GM12878 (cell line): ENCODE data around the gene HIPK4. TPM values are rescaled to one million over a fixed set of nuclear protein-coding genes. Genes with fewer than 3 reads are reported as not detected.

Source experiments
- ATAC-seq: fragments of 200-7000 bp; cut with Tn5 transposase; 3 replicates; pipeline ENCODE4 v1.9.1; 2020; ENCODE audit warnings: mild to moderate bottlenecking, moderate library complexity
- BruUV-seq: library from RNA; stranded (reverse); fragments of 400-500 nt; replicated peaks from 2 replicates; lab custom pipeline; 2021; lab: Mats Ljungman, UMichigan
- CTCF ChIA-PET: fragments of 300-600 bp; sonication (Branson Sonifier 250); formaldehyde crosslinking; extraction: SDS; loops from one replicate; lab custom pipeline; 2021; ENCODE audit warnings: inconsistent platforms; lab: Yijun Ruan, JAX
- POLR2A ChIA-PET: fragments of 350-600 bp; formaldehyde crosslinking; extraction: SDS; loops from one replicate; lab custom pipeline; 2021; ENCODE audit warnings: inconsistent platforms; lab: Charles Lee
- RAD21 ChIA-PET: fragments of 300-600 bp; sonication (Branson Sonifier 250); formaldehyde crosslinking; loops from one replicate; lab custom pipeline; 2023; ENCODE audit warnings: antibody characterized with exemption; ENCODE audit not compliant: unreplicated experiment; lab: Charles Lee
- SMC1A ChIA-PET: fragments of 300-600 bp; sonication (Branson Sonifier 250); formaldehyde crosslinking; loops from one replicate; lab custom pipeline; 2023; ENCODE audit not compliant: unreplicated experiment, uncharacterized antibody; lab: Charles Lee
- DNase-seq: peaks from one replicate; pipeline ENCODE4 v3.0.0-alpha.2; 2011; ENCODE audit warnings: low read depth, low spot score
- FAIRE-seq: peaks from 3 replicates; lab custom pipeline; 2011; peaks lifted over from hg19 to GRCh38; lab: Jason Lieb, UNC
- H2AFZ ChIP-seq: 2 replicates; pipeline ENCODE4 v1.6.0; 2011; ENCODE audit warnings: low read depth, low read length, control low read depth; ENCODE audit not compliant: control insufficient read depth
- H3K27ac ChIP-seq: 2 replicates; pipeline ENCODE4 v1.5.1; 2011; ENCODE audit warnings: control low read depth; ENCODE audit not compliant: control insufficient read depth, insufficient read depth
- H3K27me3 ChIP-seq, 2 experiments: replicated peaks in 1 of 2; 2 replicates each; pipeline versions ENCODE4 v1.6.0 to v1.6.1; 2011; ENCODE audit warnings: low read length in 1 of 2; ENCODE audit not compliant: control insufficient read depth in 2 of 2, insufficient read depth in 2 of 2
- H3K36me3 ChIP-seq, 2 experiments: 2 replicates each; pipeline ENCODE4 v1.5.1; 2011; ENCODE audit warnings: low read length in 1 of 2; ENCODE audit not compliant: control insufficient read depth in 2 of 2, insufficient read depth in 2 of 2
- H3K4me1 ChIP-seq: 2 replicates; pipeline ENCODE4 v1.6.1; 2011; ENCODE audit warnings: mild to moderate bottlenecking, low read length, moderate library complexity, mixed read lengths; ENCODE audit not compliant: control insufficient read depth, insufficient read depth
- H3K4me2 ChIP-seq: 2 replicates; pipeline ENCODE4 v1.6.0; 2011; ENCODE audit warnings: control low read depth; ENCODE audit not compliant: control insufficient read depth, insufficient read depth
- H3K4me3 ChIP-seq: fragments of 200-600 bp; sonication (generic); 2 replicates; pipeline ENCODE4 v1.5.1; 2016
- H3K79me2 ChIP-seq: 2 replicates; pipeline ENCODE4 v1.6.0; 2011; ENCODE audit warnings: low read length; ENCODE audit not compliant: control insufficient read depth, insufficient read depth
- H3K9ac ChIP-seq: 2 replicates; pipeline ENCODE4 v1.8.0; 2011; ENCODE audit warnings: low read length, control low read depth, mixed read lengths; ENCODE audit not compliant: control insufficient read depth, insufficient read depth
- H3K9me3 ChIP-seq: replicated peaks from 3 replicates; pipeline ENCODE4 v1.5.1; 2011; ENCODE audit warnings: mild to moderate bottlenecking, low read length; ENCODE audit not compliant: control insufficient read depth, insufficient read depth
- H4K20me1 ChIP-seq: 2 replicates; pipeline ENCODE4 v1.6.0; 2011; ENCODE audit not compliant: control insufficient read depth, insufficient read depth
- CUX1 ChIP-seq: IDR thresholded peaks from 2 replicates; pipeline ENCODE4 v1.6.1; 2012; ENCODE audit warnings: improper control_type of control experiment, low read depth, low read length; ENCODE audit not compliant: insufficient replicate concordance
- EGR1 ChIP-seq, 2 experiments: IDR thresholded peaks; 1 replicate in 1 of 2; 2 replicates in 1 of 2; pipeline ENCODE4 v1.6.1; 2011 to 2012; ENCODE audit warnings: low read depth in 2 of 2, low read length in 2 of 2, borderline replicate concordance in 1 of 2, mild to moderate bottlenecking in 1 of 2, moderate library complexity in 1 of 2
- EP300 ChIP-seq, 2 experiments: fragments of 150-350 bp in 1 of 2; IDR thresholded peaks; 2 replicates each; pipeline ENCODE4 v1.6.1; 2011 to 2012; ENCODE audit warnings: low read depth in 2 of 2, low read length in 2 of 2, borderline replicate concordance in 1 of 2, improper control_type of control experiment in 1 of 2, inconsistent platforms in 1 of 2; ENCODE audit not compliant: control insufficient read depth in 1 of 2
- IRF5 ChIP-seq: fragments of 450-650 bp; IDR thresholded peaks from 2 replicates; pipeline ENCODE4 v1.6.1; 2017; ENCODE audit warnings: borderline replicate concordance
- POLR2AphosphoS2 ChIP-seq: IDR thresholded peaks from 2 replicates; pipeline ENCODE4 v1.6.1; 2011; ENCODE audit warnings: low read depth, mild to moderate bottlenecking, low read length, improper control_type of control experiment, moderate library complexity
- PRDM15 ChIP-seq: fragments of 450-650 bp; formaldehyde crosslinking; IDR thresholded peaks from 2 replicates; pipeline ENCODE4 v1.4.0; 2020; ENCODE audit warnings: mild to moderate bottlenecking, moderate library complexity
- RCOR1 ChIP-seq: conservative IDR thresholded peaks from 2 replicates; pipeline ENCODE4 v1.6.1; 2012; ENCODE audit warnings: low read depth, low read length, improper control_type of control experiment
- STAT1 ChIP-seq: fragments of 450-650 bp; conservative IDR thresholded peaks from 2 replicates; pipeline ENCODE4 v1.6.1; 2014; ENCODE audit warnings: antibody characterized with exemption, mild to moderate bottlenecking
- ZNF384 ChIP-seq: IDR thresholded peaks from 2 replicates; pipeline ENCODE4 v1.6.1; 2012; ENCODE audit warnings: low read depth, mild to moderate bottlenecking, low read length, improper control_type of control experiment, borderline replicate concordance
- ZSCAN29 ChIP-seq: fragments of 450-650 bp; IDR thresholded peaks from 2 replicates; pipeline ENCODE4 v1.6.1; 2017; ENCODE audit warnings: mild to moderate bottlenecking, moderate library complexity
- WGBS: methylation state at CpG from one replicate; pipeline ENCODE4 v1.1.6; 2016; ENCODE audit warnings: low lambda C conversion rate; ENCODE audit not compliant: insufficient replicate concordance, insufficient coverage; ENCODE audit errors: missing lambda C conversion rate; 5-methylcytosine and 5-hydroxymethylcytosine counted together
- in situ Hi-C: fragments of 300-500 bp; cut with MboI; formaldehyde crosslinking; loops from 9 replicates; pipeline ENCODE4 v1.14.3; 2018; ENCODE audit warnings: mixed read lengths
- intact Hi-C: fragments of 100-400 bp; cut with micrococcal nuclease; formaldehyde crosslinking; loops from one replicate; pipeline ENCODE4 v1.14.2; 2022; ENCODE audit not compliant: unreplicated experiment
- polyA plus RNA-seq, 11 experiments: library from polyadenylated mRNA; depleted of rRNA in 4 of 11; unstranded in 6 of 11; stranded (reverse) in 5 of 11; fragments of >200 nt; fragmentation: Nextera tagmentation in 4 of 11; fragmentation: Illumina TruSeq in 1 of 11; extraction: Ambion mirVana in 4 of 11; extraction: Trizol in 1 of 11; gene quantifications; 1 replicate in 1 of 11; 2 replicates in 10 of 11; pipeline versions ENCODE4 v1.2.1 to v1.2.3, GENCODE V29; 2011 to 2016; ENCODE audit warnings: inconsistent platforms in 2 of 11, missing spikeins in 2 of 11, low read depth in 1 of 11
- total RNA-seq, 4 experiments: library from RNA; depleted of rRNA in 3 of 4; stranded (reverse); fragments of >200 nt in 3 of 4; fragmentation: Illumina TruSeq in 1 of 4; extraction: Trizol in 1 of 4; gene quantifications; 2 replicates each; pipeline versions ENCODE4 v1.2.1 to v1.2.3, GENCODE V29; 2013 to 2021

The HIPK4 gene
- total and polyA plus RNA-seq, 10 of the 15 experiments (the other 5 are each of a cell fraction or from before 2014, with no cell fraction given): 0.07 to 0.13 (median 0.08) TPM; not detected in 7

DNA sequence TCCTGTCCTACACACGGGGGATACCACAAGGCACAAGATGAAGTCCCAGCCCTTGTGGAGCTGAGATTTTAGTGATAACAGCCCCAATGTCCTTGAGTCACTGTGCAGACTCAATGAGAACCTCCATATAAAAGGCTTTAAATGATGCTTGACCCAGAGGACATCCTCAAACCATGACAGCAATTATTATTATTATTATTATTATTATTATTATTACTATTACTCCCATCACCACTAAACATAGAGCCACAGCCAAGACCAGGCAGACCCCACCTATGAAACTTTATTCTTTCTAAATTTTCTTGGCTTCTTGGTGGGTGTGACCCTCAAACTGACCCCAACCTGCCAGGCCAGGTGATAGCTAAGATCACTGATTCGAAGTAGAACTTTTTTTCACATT, 52.9 kb downstream of the HIPK4 start (continued):
- TF ChIP-seq EP300 (IDR thresholded peaks at IDR 0.05; ENCODE audit: borderline replicate concordance in 1 of 2, control insufficient read depth in 1 of 2, low read depth in 2 of 2, low read length in 2 of 2): no peak

- no peak overlapping the region for H3K9ac ChIP-seq
- ChIA-PET SMC1A (interaction anchor here (1.2 to 1.6 kb wide), 2 partner anchors 31 to 59 kb away, joined by 3 read pairs; no protein-coding TSS in a partner anchor), POLR2A (interaction anchor here (1.2 kb wide), 1 partner anchor 8 kb away, joined by 3 read pairs; no protein-coding TSS in a partner anchor), RAD21 (no interaction called here), CTCF (no interaction called here)
- H3K4me3 ChIP-seq: no peak overlapping the region
- intact Hi-C loops: no loop called here
- no peak overlapping the region for H3K4me2 ChIP-seq
- no peak for FAIRE-seq
- H3K9me3 ChIP-seq: no peaks in the 10 kb centered on the region
- no peak for DNase-seq
- ATAC-seq: no peak
- no peaks in the 10 kb centered on the region for H4K20me1 ChIP-seq
- WGBS: 100% methylated on average over 2 of the region's 2 CpGs
- in situ Hi-C loops: no loop called here
- peaks cover 8 to 14% of the 10 kb centered on the region in 2 experiments for H3K36me3 ChIP-seq
- H3K27ac ChIP-seq: no peak overlapping the region
- BruUV-seq: no TSS peak
- no peak overlapping the region for H2AFZ ChIP-seq
- peaks cover 5% of the 10 kb centered on the region for H3K4me1 ChIP-seq
- no peaks in the 10 kb centered on the region; the same call in 1 of the 2 replicates for H3K79me2 ChIP-seq
- no peaks in the 10 kb centered on the region for H3K27me3 ChIP-seq
- TF ChIP-seq STAT1 (no peak), IRF5 (no peak), PRDM15 (CRISPR knock-in tag) (no peak), EGR1 (IDR thresholded peaks at IDR 0.05; ENCODE audit: borderline replicate concordance in 1 of 2, low read depth in 2 of 2, low read length in 2 of 2) (no peak), POLR2AphosphoS2 (no peak), CUX1 (no peak), ZSCAN29 (no peak), ZNF384 (no peak), RCOR1 (no peak)
These were observed 53.4 kb downstream of the HIPK4 start for GRCh38 chr19:40336601-40336900.
